ENCODE results near the gene ZKSCAN5.
"Not testable (repeated sequence)": the region's sequence is repeated elsewhere in the genome, so short reads cannot be mapped to it uniquely, and the experiment has no call there.

Gene ZKSCAN5

GRCh38 chr7:99551767-99552463, 47.5 kb downstream of the ZKSCAN5 start, which contains the start of gene FAM200A:
Gene FAM200A (minus strand): TSS chr7:99552114. CDS start chr7:99548407, 3,707 bp downstream.
- peak; percentile 94 for DNase-seq (ENCODE audit: low read depth)

GRCh38 chr7:99553039-99553438, 48.6 kb downstream of the ZKSCAN5 start:
- DNase-seq (ENCODE audit: low read depth): no peak

DNA sequence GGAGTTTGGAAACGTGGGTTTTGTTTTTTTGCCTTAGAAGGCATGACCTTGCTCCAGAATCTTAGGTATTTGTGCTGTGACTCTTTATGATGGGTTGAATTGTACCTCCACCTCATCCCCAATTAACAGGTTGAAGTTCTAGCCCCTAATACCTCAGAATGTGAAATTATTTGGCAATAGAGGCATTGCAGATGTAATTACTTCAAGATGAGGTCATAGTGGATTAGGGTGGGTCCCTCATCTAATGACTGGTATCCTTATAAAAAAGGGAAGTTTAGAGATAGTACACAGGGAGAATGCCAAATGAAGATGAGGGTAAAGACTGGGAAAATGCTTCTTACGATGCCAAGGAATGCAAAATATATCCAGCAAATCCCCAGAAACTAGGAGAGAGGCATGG, 50.5 kb downstream of the ZKSCAN5 start:
- no peak for DNase-seq (ENCODE audit: low read depth)

DNA sequence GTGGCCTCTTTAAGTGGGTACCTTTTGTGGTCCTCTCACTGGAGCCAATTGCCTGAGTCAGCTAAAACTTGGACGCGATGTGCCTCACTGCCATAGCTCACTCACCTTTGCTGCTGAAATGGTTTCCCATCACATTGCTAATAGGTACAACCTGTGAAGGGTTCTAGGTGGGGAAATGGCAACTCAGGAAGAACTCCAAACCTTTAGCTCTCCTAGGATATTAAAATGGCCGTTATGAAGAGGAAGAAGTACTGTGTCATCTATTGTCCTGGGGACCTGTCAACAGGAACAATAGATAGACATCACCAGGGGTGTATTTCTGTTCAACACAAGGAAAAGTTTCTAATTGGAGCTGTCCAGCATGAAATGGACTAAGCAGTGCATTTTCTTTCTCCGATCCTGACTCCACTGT, 52.7 kb downstream of the ZKSCAN5 start:
- no peak for DNase-seq (ENCODE audit: low read depth)

DNA sequence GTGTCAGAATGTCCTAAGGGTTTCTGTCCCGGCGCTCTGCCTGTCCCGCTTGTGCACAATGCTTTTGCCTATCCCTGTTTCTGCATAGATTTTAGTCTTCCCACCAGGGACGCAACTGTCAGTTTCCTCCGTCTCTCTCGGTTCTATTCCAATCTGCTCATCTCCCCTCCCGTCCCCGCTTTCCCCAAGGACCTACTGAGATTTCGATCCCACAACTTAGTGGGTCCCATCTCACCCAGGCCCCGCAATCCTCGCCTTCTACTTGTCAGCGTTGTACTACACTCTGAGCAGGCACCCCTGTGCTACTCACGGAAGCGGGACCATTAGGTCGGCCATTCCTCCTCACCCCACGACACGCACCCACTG, 53.5 kb downstream of the ZKSCAN5 start:
- no peak for DNase-seq (ENCODE audit: low read depth)

GRCh38 chr7:99558306-99559174, 54.1 kb downstream of the ZKSCAN5 start, which contains the start of gene ZNF655:
Gene ZNF655 (plus strand): TSS chr7:99558642. CDS start chr7:99560560, 1,918 bp downstream.
- DNase-seq (ENCODE audit: low read depth): peak; percentile 83

- peak; percentile 37 for DNase-seq (ENCODE audit: low read depth)
These were observed 54.9 kb downstream of the ZKSCAN5 start for GRCh38 chr7:99559175-99559915.

- no peak for DNase-seq (ENCODE audit: low read depth)
These were observed 56.6 kb downstream of the ZKSCAN5 start for GRCh38 chr7:99560834-99561736.

DNA sequence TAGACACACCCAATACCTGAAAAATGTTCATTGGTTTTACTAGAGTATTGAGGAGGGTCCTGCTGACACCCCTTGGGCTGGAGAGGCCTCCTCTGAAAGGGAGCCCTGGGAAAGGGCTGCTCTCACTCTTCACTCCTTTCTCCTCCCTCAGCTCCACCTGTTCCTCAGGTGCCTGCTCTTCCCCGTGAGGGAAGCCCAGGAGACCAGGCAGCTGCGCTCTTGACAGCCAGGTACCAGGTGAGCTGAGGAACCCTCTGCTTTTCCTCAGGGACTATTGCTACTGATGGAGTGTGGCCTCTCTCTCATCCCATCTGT, 57.2 kb downstream of the ZKSCAN5 start:
- no peak for DNase-seq (ENCODE audit: low read depth)

DNA sequence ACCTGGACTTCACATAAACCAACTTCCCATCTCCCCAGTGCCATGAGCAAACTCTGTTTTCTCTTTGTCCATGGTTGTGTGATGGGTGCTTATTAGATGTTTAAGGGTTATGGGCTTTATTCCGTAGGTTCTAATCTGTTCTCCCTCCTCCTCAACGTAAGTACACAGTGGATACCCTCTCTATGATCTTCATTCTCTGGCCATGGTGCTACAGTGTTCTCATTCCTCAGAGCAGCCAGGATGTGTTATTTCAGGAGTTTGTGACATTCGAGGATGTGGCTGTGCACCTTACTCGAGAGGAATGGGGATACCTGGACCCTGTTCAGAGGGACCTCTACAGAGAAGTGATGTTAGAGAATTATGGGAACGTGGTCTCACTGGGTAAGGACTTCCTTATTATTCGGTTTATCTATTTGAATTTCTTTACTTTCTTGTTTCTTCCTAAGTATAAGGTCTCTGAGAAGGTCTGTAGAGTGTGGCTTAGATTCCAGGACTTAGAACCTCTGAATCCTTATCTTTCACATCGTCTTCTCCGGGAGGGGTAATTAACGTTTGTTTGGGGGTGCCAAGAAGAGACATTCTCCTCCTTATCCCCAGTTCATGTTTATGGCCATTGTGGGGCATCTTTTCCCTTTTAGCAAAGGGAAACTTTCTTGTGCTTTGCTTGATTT, 57.8 kb downstream of the ZKSCAN5 start:
- DNase-seq (ENCODE audit: low read depth): no peak

DNA sequence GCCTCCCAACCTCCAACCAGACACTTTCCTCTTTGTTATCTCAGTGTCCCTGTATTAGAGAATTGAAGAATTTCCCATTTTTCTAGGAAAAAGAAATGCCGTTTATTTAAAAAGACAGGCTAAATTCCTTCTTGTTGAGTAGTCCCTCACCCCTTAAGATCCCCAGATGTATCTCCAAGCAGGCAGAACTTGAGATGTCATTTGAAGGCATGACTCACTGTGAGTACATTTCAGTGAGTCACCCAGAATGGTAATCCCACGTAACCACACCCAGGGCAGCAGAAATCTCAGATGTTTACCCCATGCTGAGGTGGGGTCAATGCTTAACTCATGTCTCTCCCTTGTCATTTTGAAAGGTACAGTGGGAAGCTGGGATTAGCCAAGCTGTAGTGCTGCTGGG, 58.4 kb downstream of the ZKSCAN5 start:
- peak; percentile 100 for DNase-seq (ENCODE audit: low read depth)

DNA sequence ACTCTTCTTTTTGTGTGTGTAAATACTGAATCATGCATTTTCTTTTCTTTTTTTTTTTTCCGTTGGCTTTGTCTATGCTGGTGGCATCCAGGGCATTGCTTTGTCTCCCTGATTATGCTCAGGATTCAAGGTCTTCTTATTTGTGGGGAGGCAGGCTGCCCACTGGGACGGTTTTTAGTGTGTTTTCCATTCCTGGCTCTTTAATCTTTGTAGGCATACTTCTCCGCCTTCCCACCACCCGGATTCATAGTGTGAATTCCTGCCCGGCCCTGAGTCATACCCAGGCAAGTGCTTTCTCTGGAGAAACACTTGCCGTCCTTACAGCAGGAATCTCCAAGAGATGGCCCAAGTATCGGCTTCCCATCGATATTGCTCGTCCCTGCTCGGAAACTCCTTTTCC, 59.2 kb downstream of the ZKSCAN5 start:
- DNase-seq (ENCODE audit: low read depth): peak; percentile 84

GRCh38 chr7:99568770-99569169, 64.3 kb downstream of the ZKSCAN5 start:
- DNase-seq (ENCODE audit: low read depth): not testable (repeated sequence)

DNA sequence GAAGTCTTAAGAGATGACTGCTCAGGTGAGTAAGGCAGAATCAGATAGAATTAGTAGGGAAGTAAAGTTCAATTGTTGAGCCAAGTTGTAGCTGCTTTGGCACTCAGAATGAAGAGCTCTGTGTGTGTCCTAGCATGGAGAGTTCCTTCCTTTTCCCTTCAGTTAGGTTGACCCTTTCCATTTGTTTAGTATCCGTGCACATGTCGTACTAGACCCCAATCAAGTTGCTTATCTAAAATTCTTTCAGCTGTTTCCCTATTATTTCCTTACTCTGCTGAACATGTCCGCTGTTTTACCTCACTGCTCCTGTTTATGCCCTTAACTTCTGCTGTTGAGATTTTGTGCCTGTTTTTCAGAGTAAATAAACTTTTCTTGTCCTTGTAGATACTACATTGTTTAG, 67.3 kb downstream of the ZKSCAN5 start:
- DNase-seq (ENCODE audit: low read depth): no peak

GRCh38 chr7:99573257-99573656, 68.8 kb downstream of the ZKSCAN5 start:
- DNase-seq (ENCODE audit: low read depth): no peak

- DNase-seq (ENCODE audit: low read depth): no peak
These were observed 71.8 kb downstream of the ZKSCAN5 start for GRCh38 chr7:99576251-99576650.

DNA sequence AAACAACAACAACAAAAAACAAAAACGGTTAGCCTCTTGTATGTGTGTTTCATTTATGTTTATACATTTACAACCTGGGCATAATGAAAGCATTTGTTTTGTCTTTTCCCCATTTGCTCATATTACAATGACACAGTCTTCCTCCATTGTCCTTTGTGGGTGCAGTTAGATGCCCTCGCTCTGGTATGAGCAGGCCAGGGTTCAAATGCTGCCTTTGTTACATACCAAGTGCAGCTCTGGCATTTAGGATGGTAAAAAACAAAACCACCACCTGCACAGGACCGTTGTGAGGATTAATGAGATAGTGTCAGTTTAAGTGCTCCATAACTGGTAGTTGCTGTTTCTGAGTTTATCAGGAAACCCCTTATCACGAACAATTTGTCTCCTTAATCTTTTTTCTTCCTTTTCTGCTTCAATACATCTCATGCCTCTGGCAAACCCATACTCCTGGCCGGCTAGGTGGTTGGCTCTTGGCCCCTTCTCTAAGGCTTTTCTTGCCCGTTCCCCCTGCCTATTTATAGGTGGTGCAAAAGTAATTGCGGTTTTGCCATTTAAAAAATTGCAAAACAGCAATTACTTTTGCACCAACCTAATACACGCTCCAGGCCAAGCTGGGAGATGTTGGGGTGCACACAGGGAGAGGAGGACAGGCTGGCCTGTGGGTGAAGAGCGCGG, 75.0 kb downstream of the ZKSCAN5 start:
- no peak for DNase-seq (ENCODE audit: low read depth)

DNA sequence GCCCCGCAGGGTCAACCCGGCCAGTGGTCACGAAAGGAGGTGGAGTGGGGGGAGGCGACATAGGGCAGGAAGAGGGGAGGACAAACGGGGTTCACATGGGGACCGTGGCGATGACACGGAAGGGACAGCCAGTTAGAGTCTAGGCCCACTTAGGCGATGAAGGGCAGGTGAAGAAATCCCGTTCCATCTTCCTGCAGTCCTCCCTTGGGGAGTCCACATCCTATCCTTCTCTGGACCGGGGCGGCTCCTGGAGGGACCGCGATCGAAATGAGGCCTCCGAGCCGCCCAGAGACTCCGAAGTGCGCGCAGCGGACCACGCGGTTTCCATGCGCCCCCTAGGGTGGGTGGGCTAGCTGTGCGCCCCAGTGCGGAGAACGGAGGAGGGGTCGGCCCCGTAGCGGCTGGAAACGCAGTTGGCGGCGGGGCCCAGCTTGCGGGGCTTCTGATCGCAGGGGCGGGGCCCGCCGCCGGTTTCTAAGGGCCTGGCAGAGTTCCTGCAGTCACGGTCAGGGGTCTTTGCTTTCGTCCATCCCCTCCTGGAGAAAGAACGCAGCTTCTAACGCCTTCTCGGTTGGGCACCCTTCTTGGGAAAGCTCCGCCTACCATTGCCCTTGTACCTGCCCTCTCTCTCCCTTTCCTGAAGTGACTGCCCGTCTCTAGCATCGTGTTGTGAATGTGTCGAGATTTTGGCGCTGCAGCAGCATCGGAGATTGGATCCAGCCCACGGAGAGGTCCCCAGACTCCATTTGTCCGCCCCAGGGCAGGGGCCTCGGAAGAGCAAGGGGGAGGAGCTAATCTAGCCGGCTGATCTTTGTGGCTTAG, 75.7 kb downstream of the ZKSCAN5 start:
- DNase-seq (ENCODE audit: low read depth): no peak

- DNase-seq (ENCODE audit: low read depth): not testable (repeated sequence)
These were observed 76.4 kb downstream of the ZKSCAN5 start for GRCh38 chr7:99580778-99581332.
